Hypothalamus (tissue), 51 donors: ENCODE results near the gene CREB1.

ENCODE experiments used
- DNase-seq, 51 donors: peaks; one replicate each; lab custom pipeline; 2025; lab: John Stamatoyannopoulos, UW

The CREB1 gene

DNA sequence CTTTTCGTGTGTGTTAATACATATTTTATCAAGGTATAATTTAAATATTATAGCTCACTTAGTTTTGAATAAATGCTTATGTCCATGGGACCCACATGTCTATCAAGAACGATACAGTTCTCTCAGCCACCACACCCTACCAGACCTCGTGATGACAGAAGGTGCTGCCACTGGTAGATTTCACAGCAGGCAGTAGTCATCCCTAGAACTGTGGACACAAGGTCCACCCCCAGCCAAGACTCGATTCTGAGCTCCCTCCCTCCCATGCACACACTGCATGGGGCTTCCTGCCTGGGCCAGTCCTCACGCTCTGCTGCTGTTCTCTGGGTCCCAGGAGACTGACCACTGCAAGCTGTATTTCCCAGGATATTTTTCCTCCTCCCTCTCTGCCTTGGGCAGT, 26.5 kb upstream of the CREB1 start:
- DNase-seq = peak in 10 of 51 donors; percentile 2 to 22 (median 10)

DNA sequence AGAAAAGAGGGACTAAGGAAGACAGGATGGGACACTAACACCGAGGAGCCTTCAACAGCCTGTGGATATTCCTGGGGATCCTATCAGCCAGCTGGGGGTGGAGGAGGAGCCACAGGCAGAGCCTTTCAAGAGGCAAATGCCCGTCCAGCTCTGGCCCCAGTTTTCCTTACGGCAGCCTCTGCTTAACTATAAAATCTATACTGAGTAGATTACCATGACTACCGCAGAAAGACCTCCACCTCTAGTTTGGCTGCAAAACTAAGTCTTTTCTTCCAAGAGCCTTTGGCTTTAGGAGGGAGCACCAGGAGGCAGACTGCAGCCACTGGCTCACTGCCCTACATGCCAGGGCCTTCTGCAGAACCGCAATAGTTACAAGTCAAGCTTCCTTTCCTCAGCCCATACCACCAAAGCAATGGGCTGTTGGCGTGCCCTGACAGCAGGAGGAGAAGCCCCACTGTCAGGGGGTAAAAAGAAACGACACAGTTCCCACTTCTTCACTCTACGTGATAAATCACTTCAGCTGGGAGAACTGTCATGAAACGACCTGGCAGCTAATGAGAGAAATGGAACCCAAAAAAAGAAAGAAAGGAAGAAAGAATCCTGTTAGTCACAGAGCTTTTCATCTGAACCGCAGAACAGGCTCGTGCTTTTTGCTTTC, 25.1 kb upstream of the CREB1 start:
- DNase-seq = peak in 17 of 51 donors; percentile 3 to 38 (median 11)

DNA sequence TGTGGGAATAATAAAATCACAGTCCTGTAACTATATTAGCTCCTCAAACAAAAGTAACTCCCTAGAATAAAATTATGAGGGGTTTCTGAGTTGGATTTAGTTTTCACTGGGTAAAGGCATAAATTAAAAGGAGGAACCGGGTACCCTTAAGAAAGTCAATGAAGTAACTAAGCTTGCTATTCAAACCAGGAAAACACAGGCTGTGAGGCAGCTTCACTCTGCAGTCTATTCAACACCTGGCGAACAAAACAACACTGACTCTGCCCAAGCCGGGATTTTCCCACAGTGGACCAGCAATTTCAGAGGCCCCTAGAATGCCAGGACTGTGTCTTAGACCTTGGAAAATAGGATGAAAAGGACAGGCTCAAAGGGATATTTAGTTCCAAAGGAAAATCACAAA, 24.6 kb upstream of the CREB1 start:
- DNase-seq = peak in 1 of 51 donors; percentile 3

DNA sequence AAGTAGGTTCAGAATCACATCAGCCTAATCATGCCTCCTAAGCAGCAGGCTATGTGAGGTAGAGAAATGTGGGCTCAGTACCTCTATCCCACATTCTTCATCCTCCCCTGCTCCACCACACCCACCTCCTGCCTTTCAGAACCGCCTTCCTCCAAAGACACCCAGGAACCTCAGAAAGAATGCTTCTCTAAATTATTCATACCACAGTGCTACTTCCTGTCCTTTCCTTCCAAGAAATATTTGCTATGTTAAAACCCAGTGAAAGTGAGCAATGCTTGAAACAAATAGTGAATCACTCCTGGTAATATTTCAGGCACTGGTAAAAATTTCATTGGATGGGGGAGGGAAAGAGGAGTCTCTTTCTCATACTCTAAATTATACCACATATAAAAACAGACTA, 24.0 kb upstream of the CREB1 start:
- DNase-seq = peak in 1 of 51 donors; percentile 18

DNA sequence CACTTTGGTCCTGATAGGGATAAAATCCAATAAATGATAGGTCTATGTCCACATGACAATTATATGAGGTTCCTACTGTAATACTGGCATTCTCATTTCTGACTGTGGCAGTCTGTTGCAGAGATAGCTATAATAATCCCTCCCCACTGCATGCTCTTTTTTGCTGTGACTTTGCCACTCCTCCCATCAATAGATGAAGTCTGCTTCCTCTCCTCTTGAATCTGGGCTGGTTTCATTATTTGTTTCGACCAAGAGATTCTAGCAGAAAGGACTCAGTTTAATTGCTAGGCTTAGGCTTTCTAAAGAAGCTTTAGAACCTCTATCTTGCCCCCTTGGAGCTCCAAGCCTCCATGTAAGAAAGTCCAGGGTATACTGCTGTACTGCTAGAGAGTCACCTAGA, 23.3 kb upstream of the CREB1 start:
- DNase-seq = no peak

DNA sequence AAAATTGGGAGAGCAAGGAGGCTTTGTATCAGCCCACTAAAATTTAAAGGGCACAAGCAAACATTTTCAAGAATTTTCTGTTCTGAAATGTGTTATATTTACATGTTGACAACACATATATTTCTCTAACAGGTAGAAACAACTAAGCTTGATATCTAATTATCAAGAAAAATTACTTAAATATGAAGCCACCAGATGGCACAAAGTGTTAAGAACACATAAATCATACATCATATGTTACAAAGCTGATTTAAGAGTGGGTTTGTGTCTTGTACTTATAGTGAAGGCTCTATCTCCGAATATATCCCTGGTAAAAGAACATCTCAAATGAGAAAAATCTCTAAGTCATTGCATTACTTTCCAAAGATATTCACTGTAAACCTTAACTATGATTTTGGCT, 19.6 kb upstream of the CREB1 start:
- no peak for DNase-seq

DNA sequence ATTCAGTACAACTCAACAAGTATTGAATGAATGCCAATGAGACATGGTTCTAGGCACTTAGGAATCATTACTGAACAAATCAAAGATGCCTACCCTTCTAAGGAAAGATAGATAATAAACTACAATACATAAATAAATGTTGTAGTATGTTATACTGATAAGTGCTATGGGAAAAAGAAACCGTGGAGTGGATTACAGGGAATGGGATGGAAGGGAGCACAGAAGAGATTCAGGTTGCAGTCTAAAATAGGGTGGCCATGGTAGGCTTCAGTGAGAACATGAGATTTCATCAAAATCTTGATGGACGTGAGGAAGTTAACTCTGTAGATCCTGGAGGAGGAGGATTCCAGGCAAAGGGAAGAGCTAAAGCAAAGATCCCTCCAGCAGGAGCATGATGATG, 17.9 kb upstream of the CREB1 start:
- no peak for DNase-seq

DNA sequence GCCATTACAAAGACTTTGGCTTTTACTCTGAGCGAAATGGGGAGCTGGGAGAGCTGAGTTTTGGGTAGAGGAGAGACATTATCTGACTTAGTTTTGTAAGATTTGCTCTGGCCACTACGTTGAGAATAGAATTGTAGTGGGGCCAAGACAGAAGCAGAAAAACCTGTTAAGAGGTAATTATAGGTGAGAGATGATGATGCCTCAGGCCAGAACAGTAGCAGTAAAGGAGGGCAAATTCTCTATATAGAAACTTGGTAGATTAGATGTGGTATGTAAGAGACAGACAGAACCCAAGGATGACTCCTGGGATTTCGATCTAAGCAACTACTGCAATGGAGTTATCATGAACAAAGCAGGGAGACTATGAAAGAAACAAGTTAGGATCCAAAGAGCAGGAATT, 17.4 kb upstream of the CREB1 start:
- DNase-seq = no peak

DNA sequence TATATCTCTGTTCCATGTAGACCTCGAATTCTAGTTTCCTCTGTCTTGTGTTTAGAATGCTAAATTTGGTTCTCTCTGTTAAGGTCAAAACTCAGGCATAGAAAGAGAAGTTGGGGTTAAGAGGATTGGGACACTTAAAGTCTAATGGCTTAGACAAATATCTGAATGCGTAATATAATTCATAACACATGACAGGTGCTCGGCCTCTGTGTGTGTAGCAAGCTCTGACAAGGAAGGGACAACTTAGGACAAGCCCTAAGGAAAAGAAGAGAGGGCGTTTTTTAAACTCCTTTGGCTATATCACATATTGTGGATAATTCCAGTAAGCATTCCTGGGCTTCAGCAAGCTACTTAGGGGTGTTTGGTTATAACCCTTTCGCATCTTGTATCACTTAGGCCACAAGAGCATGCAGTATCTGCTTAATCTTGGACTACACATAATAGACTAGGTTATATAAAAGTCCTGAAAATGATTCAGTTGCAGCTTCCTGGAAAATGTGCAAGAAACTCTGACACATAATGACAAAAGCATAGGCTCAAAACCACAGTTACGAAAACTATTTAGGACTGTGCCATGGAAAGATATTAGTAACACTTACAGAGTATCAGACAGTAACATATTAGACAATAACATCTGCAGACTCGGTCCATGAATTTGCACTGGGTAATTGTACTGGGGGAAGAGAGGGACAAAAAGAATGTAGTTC, 16.1 kb upstream of the CREB1 start:
- DNase-seq = no peak

DNA sequence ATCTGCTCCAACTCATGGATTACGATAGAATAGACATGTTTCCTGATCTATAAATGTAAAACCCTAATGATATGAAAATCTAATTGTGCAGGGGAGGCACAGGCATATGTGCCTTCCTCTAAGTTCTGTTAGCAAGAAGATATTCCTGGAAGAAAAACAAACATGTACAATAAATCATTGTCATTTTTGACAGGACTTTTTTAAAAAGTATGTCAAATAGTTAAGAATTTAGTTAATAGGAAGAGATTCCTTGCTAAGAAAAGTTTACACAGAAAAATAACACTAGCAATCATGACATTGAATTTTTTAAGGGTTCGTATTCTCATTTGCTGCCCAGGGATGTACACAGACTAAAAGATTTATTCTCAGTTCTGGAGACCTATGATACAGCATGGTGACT, 15.3 kb upstream of the CREB1 start:
- no peak for DNase-seq

DNA sequence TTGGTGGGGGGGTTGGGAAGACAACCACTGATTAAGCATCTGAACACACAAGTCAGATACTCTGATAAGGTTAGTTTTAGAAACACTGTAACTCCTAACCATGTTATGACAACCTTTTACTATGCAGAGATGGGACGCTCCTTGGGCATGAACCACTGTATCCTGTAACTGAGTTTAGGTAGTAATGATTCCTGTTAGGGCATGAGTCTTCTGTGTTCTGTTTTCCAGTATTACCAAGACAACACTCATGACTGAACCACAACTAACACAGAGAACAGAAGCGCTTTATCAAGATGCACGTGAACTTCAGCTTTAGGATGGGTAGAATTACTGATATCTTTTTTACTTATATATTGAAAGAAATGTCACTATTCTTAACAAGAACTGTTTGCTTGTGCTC, 14.1 kb upstream of the CREB1 start:
- no peak for DNase-seq

DNA sequence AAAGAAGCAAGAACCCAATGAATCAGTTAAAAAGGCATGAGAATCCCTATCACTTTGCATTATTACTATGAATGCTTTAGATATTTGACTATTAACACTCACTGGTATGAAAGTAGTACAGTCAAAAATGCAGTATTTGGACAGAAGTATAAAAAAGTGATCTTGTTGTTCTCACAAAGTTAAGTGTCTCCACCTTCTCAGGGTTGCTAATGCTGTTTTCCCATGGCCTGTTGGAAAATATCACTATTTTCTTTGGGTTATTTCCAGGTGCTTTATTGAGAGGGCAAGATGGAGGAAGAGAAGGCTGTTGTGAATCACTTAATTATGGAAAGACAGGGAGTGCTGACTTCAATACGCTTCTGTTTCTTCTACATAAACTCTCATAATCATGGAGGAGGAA, 13.6 kb upstream of the CREB1 start:
- no peak for DNase-seq

DNA sequence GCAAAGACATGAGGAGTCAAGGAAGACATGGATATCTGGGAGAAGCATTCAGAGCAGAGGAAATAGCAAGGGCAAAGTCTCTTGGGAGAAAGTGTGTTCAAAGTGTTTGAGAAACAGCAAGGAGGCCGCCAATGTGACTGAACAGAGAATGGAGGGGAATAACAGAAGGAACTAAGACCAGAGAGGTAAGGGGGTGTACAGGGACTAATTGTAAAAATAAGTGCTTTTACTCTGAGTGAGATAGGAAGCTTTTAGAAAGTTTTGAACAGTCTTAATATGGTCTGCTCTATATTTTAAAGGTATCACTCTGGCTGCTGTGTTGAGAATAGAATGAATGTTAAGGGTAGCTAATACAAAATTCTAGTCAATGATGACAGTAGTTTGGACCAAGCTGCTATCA, 6.8 kb upstream of the CREB1 start:
- no peak for DNase-seq

DNA sequence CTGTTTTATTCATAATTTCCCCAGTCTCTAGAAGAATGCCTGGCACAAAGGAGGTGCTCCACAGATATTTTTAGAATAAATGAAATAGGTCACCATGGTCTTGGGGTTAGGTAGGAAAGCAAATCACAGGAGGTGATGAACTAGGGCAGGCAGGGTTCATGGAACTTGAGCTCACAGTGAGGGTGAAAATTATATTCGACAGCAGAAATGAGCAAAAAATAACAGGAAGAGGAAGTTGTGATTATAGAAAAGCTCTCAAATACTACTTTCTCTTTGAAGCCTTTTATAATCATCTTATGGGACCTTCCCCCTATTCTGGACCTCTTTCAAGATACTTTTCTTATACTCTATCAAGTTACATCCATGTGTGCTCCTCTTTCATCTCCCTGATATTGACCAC, 4.5 kb upstream of the CREB1 start:
- no peak for DNase-seq

DNA sequence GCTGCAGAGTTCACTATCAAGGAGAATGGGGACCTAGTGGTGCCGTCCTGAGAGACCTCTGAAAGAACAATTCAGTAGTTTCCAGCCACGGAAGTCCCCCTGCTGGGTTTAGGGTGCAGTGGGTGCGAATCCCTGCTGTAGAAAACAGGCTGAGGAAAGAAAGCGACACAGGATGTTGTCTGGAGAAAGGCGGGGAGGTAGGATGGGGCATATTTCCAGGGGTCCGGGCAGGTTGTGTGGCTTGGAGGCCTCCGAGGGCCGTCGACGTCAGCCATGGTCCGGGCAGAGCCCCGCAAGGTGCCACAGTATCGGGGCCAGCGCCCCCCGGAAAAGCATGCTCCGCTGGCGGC, 807 bp upstream of the CREB1 start:
- peak in 10 of 51 donors; percentile 18 to 64 (median 42) for DNase-seq

DNA sequence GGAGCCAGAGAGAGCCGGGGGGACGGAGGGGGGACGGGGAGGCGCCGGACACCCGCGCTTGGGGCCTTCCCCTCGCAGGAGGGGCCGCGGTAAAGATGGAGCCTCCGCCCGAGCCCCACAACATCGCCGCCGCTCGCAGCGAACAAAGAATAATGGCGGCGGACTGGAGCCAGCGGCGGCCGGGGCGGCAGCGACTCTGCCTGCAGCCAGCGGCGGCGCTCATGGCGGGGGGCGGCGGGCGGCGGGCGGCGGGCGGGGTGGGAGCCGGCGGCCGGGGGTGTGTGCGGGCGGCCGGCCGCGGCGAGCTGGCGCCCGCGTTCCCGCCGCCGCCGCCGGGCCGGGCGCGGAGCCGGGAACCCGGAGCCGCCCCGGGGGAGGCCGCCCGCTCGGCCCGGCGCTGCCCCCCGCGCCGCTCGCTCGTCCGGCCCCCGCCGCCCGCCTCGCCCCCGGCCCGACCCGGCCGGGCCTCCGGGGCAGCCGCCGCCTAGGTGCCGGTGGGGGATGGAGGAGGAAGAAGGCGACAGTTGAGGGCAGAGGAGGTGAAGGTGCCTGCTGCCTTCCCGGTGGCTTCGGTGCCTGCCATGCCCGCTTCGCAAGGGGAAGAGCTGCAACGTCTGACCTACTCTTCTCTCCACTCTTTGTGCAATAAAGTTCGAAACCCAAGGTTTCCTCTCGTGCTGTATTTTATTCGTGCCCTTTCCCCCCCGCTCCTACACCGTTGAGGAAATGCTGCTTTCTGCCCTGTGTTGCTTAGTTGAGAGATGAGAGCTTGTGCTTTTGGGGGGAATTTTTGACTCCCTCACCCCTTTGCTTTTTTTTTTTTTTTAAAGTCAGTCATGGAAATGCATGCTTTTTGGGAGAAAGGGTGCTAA, 634 bp downstream of the CREB1 start:
- peak in 34 of 51 donors; percentile 3 to 59 (median 22) for DNase-seq

DNA sequence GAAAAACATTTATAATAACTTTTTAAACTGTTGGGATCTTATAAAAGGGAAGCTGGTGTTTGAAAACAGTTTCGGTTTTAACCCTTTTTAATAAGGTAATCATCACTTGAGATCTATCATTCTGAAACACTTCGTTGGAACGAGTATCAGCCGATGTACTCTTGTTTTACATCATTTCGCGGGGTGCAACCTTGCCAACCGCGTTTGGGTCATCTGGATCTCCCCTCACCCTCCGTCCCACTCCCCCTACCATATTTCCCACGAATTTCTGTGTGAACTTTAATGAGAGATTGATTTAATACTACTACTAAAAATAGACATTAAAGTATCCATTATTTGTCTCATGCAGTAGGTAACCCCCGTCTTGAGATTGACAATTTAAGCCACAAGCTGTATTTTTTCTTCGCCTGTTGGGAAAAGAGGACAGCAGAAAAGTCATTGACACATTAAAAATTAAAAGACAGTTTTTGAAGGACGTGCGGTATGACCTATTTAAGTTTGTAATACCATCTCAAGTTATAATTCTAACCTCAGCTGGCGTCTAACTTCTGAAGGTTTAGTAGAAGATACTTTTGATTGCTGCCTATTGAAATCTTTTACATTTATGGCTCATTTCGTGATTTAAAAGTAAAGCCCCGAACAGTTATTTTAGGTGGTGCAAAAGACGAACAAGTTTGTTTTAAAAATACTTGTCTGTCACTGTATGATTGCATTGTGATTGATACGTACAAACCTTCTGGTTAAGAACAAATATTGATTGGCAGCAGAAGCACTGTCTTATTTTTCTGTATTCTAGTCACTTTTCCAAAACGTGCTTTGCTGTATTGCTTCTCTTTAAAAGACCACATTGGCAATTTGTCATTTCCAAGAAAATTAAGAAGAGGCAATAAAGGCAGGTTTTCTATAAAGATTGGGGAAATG, 1.5 kb downstream of the CREB1 start:
- peak in 1 of 51 donors; percentile 33 for DNase-seq

DNA sequence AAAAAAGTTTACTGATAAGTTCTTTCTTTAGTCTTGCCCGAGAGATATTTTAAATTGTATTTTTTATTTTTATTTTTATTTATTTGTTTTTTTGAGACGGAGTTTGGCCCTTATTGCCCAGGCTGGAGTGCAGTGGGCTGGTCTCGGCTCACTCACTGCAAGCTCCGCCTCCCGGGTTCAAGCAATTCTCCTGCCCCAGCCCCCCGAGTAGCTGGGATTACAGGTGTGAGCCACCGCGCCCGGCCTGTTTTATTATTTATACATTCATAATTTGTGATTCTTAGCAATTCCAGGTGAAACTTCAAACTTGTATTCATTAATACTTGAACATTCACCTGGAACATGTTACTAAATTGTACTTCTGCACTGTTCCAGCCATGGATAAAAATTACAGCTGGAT, 2.9 kb downstream of the CREB1 start:
- DNase-seq = no peak

DNA sequence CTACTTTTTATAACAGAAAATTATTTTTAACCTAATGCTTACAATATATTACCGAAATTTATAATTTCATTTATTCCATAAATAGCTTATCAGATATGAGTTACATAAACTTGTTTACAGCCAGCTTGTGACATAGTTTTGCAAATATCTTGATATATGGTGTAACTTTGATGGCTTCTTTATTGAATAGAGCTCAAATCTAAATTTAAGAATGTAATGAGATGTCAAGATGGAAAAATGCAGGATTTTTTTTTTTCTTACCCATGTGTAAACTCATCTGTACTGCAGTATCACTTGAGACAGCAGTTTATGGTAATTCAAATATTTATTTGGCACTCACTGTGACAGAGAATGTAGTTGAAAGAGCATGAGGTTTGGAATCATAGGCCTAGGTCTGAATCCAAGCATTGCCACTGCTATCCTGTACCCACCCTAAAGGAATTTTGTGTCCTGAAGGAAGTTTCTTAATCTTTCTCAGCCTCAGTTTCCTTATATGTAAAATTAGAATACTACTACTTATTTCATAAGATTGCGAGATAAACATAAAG, 3.8 kb downstream of the CREB1 start:
- no peak for DNase-seq

DNA sequence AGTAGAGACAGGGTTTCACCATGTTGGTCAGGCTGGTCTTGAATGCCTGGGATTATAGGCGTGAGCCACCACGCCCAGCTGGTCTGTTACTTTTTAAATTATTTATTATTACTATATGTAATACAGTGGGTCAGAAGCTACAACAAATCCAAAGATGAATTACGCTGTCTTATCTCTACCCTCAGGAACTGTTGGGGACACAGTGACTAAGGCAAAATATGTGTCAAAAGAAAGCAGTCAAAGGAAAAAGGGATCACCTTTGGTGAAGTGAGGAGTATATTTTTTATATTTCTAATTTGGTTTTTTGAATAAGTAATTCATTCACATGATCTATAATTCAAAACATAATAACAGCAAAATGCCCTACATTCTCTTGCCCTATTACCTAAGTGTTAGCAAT, 4.7 kb downstream of the CREB1 start:
- no peak for DNase-seq
